ENCODE measurements around the gene BCORL1. TPM values are rescaled to one million over a fixed set of nuclear protein-coding genes. Genes with fewer than 3 reads are reported as not detected.

BCORL1 gene
- total RNA-seq, 1 donor from 2014 or later, result 28.0 TPM

DNA sequence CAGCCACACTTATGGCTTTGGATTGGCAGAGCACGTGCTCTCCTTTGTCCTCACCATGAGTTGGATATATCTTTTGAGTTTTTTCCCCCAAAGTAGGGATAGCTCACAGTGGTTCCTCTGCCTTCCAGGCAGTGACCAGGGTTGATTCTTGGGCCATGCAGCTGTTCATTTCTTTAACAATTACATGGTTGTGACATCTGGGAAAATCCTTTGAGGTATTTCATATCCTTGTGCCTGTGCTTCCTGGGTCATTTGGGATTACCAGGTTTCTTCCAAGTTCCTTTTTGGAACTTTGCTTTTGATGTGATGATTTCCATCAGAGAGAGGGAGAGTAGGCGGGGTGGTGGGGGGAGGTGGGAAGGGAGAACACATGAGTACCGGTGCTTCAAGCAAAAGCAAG, 15.6 kb downstream of the BCORL1 start:
- Mint-ChIP-seq H3K9me3 (peaks cover 27% of the 10 kb centered on the region), H3K36me3 (peaks cover 4% of the 10 kb centered on the region), H3K27me3 (ENCODE audit: low read depth) (no peaks in the 10 kb centered on the region), H3K4me3 (no peak overlapping the region), H3K4me1 (no peaks in the 10 kb centered on the region), H3K27ac (no peak overlapping the region)
- TF ChIP-seq, protein P1, sequence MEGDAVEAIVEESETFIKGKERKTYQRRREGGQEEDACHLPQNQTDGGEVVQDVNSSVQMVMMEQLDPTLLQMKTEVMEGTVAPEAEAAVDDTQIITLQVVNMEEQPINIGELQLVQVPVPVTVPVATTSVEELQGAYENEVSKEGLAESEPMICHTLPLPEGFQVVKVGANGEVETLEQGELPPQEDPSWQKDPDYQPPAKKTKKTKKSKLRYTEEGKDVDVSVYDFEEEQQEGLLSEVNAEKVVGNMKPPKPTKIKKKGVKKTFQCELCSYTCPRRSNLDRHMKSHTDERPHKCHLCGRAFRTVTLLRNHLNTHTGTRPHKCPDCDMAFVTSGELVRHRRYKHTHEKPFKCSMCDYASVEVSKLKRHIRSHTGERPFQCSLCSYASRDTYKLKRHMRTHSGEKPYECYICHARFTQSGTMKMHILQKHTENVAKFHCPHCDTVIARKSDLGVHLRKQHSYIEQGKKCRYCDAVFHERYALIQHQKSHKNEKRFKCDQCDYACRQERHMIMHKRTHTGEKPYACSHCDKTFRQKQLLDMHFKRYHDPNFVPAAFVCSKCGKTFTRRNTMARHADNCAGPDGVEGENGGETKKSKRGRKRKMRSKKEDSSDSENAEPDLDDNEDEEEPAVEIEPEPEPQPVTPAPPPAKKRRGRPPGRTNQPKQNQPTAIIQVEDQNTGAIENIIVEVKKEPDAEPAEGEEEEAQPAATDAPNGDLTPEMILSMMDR (IDR thresholded peaks at IDR 0.05; ENCODE audit: unreplicated experiment), result no peak
- no peak for DNase-seq (ENCODE audit: low spot score in 2 of 2, unreplicated experiment in 2 of 2)

GRCh38 chrX:130001893-130002292, 19.5 kb downstream of the BCORL1 start:
- Mint-ChIP-seq H3K4me1 (no peaks in the 10 kb centered on the region), H3K27ac (no peak overlapping the region), H3K4me3 (no peak overlapping the region), H3K27me3 (ENCODE audit: low read depth) (no peaks in the 10 kb centered on the region), H3K9me3 (peaks cover 30% of the 10 kb centered on the region), H3K36me3 (peaks cover 18% of the 10 kb centered on the region)
- no peak for DNase-seq (ENCODE audit: low spot score in 2 of 2, unreplicated experiment in 2 of 2)
- TF ChIP-seq, protein P1 (IDR thresholded peaks at IDR 0.05; ENCODE audit: unreplicated experiment), result no peak

- TF ChIP-seq, protein P1 (IDR thresholded peaks at IDR 0.05; ENCODE audit: unreplicated experiment), result no peak
- H3K27me3 Mint-ChIP-seq (ENCODE audit: low read depth), result no peaks in the 10 kb centered on the region
- H3K36me3 Mint-ChIP-seq, result peaks cover 22% of the 10 kb centered on the region
- H3K9me3 Mint-ChIP-seq, result peaks cover 29% of the 10 kb centered on the region
- no peaks in the 10 kb centered on the region for H3K4me1 Mint-ChIP-seq
- DNase-seq (ENCODE audit: low spot score in 2 of 2, unreplicated experiment in 2 of 2), result no peak
- H3K4me3 Mint-ChIP-seq, result no peak overlapping the region
- H3K27ac Mint-ChIP-seq, result no peak overlapping the region
Observed at GRCh38 chrX:130002541-130002940, 20.1 kb downstream of the BCORL1 start.

DNA sequence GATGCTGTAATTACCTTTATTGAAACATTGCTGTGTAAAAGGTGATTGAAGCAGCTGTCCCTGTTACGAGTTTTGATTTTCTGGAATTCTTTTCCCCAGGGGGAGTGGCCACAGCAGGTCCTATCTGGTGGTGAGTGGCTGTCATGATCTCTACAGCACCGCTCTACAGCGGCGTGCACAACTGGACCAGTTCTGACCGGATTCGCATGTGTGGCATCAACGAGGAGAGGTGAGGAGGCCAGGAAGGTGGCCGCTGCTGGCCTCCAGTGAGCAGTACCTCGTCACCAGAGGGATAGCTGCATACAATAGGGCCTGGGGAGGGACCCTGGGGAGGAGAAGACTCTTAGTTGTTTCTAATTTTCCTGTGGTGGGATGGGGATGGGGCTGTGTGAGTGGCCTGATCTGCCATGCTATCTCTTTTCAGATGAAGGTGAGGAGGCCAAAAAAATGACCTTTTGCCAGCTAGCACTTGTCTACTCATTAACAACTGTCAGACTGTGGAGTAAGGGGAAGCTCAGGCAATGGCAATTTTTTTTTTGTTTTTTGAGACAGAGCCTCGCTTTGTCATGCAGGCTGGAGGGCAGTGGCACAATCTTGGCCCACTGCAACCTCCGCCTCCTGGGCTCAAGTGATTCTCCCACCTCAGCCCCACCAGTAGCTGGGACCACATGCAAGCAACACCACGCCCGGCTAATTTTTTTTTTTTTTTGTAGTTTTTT, 22.8 kb downstream of the BCORL1 start:
- H3K4me3 Mint-ChIP-seq, result no peak overlapping the region
- H3K27me3 Mint-ChIP-seq (ENCODE audit: low read depth), result no peaks in the 10 kb centered on the region
- H3K36me3 Mint-ChIP-seq, result peaks cover 27% of the 10 kb centered on the region
- DNase-seq (ENCODE audit: low spot score in 2 of 2, unreplicated experiment in 2 of 2), result no peak
- TF ChIP-seq, protein P1 (IDR thresholded peaks at IDR 0.05; ENCODE audit: unreplicated experiment), result no peak
- no peaks in the 10 kb centered on the region for H3K4me1 Mint-ChIP-seq
- no peak overlapping the region for H3K27ac Mint-ChIP-seq
- peaks cover 25% of the 10 kb centered on the region for H3K9me3 Mint-ChIP-seq

DNA sequence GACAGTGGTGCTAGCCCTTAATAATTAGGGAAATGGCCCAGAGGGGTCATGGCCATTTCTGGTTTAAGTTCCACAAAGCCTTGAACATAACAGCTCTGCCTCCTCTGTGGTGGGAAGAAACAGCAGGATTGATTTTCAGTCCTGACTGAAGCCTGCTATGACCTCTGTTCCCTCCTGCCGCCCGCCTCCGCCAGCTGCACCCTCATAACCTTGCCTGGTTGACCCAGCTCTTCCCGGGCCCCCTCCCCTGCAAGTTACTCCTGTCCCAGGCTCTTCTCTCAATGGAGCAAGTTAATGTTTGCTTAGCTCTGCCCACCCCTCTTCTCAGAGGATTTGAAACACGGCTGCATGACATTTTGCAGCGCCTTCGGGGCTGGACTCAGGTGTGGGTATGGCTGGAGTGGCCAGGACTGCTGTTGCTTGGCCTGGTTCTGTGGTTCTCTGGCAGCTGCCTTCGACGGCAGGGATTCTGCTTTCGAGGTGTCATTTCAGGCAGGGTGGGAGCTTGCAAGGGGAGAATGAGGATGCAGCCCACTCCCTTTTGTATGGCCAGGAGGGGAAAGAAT, 27.3 kb downstream of the BCORL1 start:
- no peaks in the 10 kb centered on the region for H3K4me1 Mint-ChIP-seq
- DNase-seq (ENCODE audit: low spot score in 2 of 2, unreplicated experiment in 2 of 2), result no peak
- H3K27ac Mint-ChIP-seq, result no peak overlapping the region
- H3K36me3 Mint-ChIP-seq, result peaks cover 28% of the 10 kb centered on the region
- H3K9me3 Mint-ChIP-seq, result peaks cover 10% of the 10 kb centered on the region
- TF ChIP-seq, protein P1 (IDR thresholded peaks at IDR 0.05; ENCODE audit: unreplicated experiment), result no peak
- H3K4me3 Mint-ChIP-seq, result no peak overlapping the region
- H3K27me3 Mint-ChIP-seq (ENCODE audit: low read depth), result no peaks in the 10 kb centered on the region
